AG08395 (cell line): ENCODE measurements around the gene COL8A1.
A peak's percentile ranks its signal among the peaks of the same experiment; 100 is the strongest.

Experiments
- DNase-seq: peaks from one replicate; pipeline ENCODE4 v3.0.0; 2012; ENCODE audit warnings: mixed read lengths, low spot score

COL8A1 gene

GRCh38 chr3:99845999-99846398 lies 207.6 kb downstream of the COL8A1 start:
- DNase-seq: no peak

GRCh38 chr3:99846477-99847160 lies 208.2 kb downstream of the COL8A1 start:
- DNase-seq: peak; percentile 41

- DNase-seq: no peak
Measured at GRCh38 chr3:99848433-99848832, 210.0 kb downstream of the COL8A1 start.
